NCI-H2196 treated with DMSO at 0.1 percent for 48 hours (cell line): ENCODE measurements around the gene C1QL4.
"Not testable (repeated sequence)": the region's sequence is repeated elsewhere in the genome, so short reads cannot be mapped to it uniquely, and the experiment has no call there.

Experiments
- DNase-seq: peaks from one replicate; lab custom pipeline; 2025; ENCODE audit not compliant: unreplicated experiment; lab: John Stamatoyannopoulos, UW

The C1QL4 gene

DNA sequence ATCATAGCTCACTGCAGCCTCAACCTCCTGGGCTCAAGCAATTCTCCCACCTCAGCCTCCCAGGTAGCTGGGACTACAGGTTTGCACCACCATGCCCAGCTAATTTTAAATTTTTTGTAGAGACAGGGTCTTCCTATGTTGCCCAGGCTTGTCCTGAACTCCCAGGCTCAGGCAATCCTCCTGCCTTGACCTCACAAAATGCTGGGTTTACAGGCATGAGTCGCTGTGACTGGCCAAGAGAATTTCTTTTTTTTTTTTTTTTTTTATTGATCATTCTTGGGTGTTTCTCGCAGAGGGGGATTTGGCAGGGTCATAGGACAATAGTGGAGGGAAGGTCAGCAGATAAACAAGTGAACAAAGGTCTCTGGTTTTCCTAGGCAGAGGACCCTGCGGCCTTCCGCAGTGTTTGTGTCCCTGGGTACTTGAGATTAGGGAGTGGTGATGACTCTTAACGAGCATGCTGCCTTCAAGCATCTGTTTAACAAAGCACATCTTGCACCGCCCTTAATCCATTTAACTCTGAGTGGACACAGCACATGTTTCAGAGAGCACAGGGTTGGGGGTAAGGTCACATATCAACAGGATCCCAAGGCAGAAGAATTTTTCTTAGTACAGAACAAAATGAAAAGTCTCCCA, 54.1 kb downstream of the C1QL4 start:
- DNase-seq: not testable (repeated sequence)
